ENCODE measurements around the gene LRRC3.

- TF ChIP-seq SP1 (IDR thresholded peaks at IDR 0.05), result no peak
- no peak for TF ChIP-seq L3MBTL2 (conservative IDR thresholded peaks at IDR 0.05)
- TF ChIP-seq SUZ12 (IDR thresholded peaks at IDR 0.05), result no peak
- TF ChIP-seq TARDBP (IDR thresholded peaks at IDR 0.05), result no peak
- no peak for TF ChIP-seq FOXM1 (IDR thresholded peaks at IDR 0.05; ENCODE audit: borderline replicate concordance)
- no peak for TF ChIP-seq FOXK2 (IDR thresholded peaks at IDR 0.05)
- TF ChIP-seq CTBP1 (IDR thresholded peaks at IDR 0.05; ENCODE audit: borderline replicate concordance), result no peak
- TF ChIP-seq FOXA1 (IDR thresholded peaks at IDR 0.05), result no peak
- no peak for TF ChIP-seq BHLHE40 (IDR thresholded peaks at IDR 0.05; ENCODE audit: borderline replicate concordance)
Measured at GRCh38 chr21:44437371-44437695, 18.0 kb upstream of the LRRC3 start.
